ENCODE measurements around the gene EEF1E1. TPM values are rescaled to one million over a fixed set of nuclear protein-coding genes. Genes with fewer than 3 reads are reported as not detected.

Gene EEF1E1
- total and polyA plus RNA-seq, 2 donors, result 21.6 to 28.2 TPM

- H3K4me3 ChIP-seq (ENCODE audit: low read depth, low read length), result no peak overlapping the region
- H3K36me3 ChIP-seq (ENCODE audit: insufficient read depth), result no peaks in the 10 kb centered on the region
- H3K27ac ChIP-seq (ENCODE audit: low read depth), result no peak overlapping the region
- H3K4me1 ChIP-seq (ENCODE audit: insufficient read depth), result no peaks in the 10 kb centered on the region
- DNase-seq (ENCODE audit: extremely low spot score), result no peak
- 74% methylated on average over 13 of the region's 13 CpGs for WGBS
Measured at GRCh38 chr6:8108759-8109539, 6.6 kb upstream of the EEF1E1 start.

GRCh38 chr6:8108031-8108660 is 5.8 kb upstream of the EEF1E1 start:
- Histone ChIP-seq H3K27ac (ENCODE audit: low read depth) (no peak overlapping the region), H3K4me3 (ENCODE audit: low read depth, low read length) (no peak overlapping the region), H3K36me3 (ENCODE audit: insufficient read depth) (no peaks in the 10 kb centered on the region), H3K4me1 (ENCODE audit: insufficient read depth) (no peaks in the 10 kb centered on the region)
- 64% methylated on average over 4 of the region's 4 CpGs for WGBS
- DNase-seq (ENCODE audit: extremely low spot score), result no peak

GRCh38 chr6:8105791-8106190 is 3.4 kb upstream of the EEF1E1 start:
- DNase-seq (ENCODE audit: extremely low spot score), result no peak
- no peak overlapping the region for H3K4me3 ChIP-seq (ENCODE audit: low read depth, low read length)
- no peaks in the 10 kb centered on the region for H3K4me1 ChIP-seq (ENCODE audit: insufficient read depth)
- no peaks in the 10 kb centered on the region for H3K36me3 ChIP-seq (ENCODE audit: insufficient read depth)
- no peak overlapping the region for H3K27ac ChIP-seq (ENCODE audit: low read depth)

DNA sequence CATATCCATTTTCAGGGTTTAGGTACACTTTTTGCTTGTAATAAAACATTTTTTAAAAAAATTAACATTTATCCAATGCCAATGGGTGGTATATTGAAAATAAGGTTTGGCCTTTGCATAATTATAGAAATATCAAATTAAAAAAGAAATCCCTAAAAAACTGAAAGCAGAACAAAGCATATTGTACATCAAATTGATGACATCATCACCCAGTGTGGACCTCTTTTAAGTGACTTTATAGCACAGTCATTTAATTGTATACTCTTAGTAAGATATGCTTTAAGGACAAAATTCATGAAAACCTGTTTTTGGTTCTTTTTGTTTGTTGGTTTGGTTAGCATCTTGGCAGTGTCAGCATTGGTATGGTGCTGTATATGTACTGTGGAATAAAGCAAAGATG is 1.4 kb upstream of the EEF1E1 start:
- Histone ChIP-seq H3K4me3 (ENCODE audit: low read depth, low read length) (no peak overlapping the region), H3K36me3 (ENCODE audit: insufficient read depth) (no peaks in the 10 kb centered on the region), H3K27ac (ENCODE audit: low read depth) (no peak overlapping the region), H3K4me1 (ENCODE audit: insufficient read depth) (no peaks in the 10 kb centered on the region)
- DNase-seq (ENCODE audit: extremely low spot score), result no peak

GRCh38 chr6:8100159-8100854 is 2.0 kb downstream of the EEF1E1 start:
- Histone ChIP-seq H3K4me1 (ENCODE audit: insufficient read depth) (no peaks in the 10 kb centered on the region), H3K4me3 (ENCODE audit: low read depth, low read length) (no peak overlapping the region), H3K36me3 (ENCODE audit: insufficient read depth) (peaks cover 2% of the 10 kb centered on the region), H3K27ac (ENCODE audit: low read depth) (no peak overlapping the region)
- WGBS, result 91% methylated on average over 8 of the region's 8 CpGs
- no peak for DNase-seq (ENCODE audit: extremely low spot score)

- no peak for DNase-seq (ENCODE audit: extremely low spot score)
- Histone ChIP-seq H3K36me3 (ENCODE audit: insufficient read depth) (peaks cover 3% of the 10 kb centered on the region), H3K4me1 (ENCODE audit: insufficient read depth) (no peaks in the 10 kb centered on the region), H3K27ac (ENCODE audit: low read depth) (no peak overlapping the region), H3K4me3 (ENCODE audit: low read depth, low read length) (no peak overlapping the region)
- 97% methylated on average over 3 of the region's 3 CpGs for WGBS
Measured at GRCh38 chr6:8090650-8091049, 11.7 kb downstream of the EEF1E1 start.

DNA sequence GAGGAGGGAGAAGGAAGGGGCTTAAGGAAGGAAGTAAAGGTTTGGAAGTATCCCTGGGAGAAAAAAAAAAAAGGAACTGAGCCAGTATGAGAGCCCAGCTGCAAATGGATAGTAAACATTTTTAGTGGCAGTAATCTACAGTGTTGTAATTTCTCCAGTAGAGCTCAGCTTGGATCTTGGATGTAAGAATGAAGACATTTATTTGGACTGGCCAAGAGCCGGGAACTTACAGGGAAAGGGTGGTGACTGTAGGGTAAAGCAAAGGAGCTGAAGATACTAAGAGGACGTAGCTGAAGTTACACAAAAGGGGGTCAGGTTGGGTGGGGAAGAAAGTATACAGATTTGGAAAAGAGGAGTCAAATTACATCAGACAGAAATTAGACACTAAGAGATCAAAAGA is 13.5 kb downstream of the EEF1E1 start:
- Histone ChIP-seq H3K27ac (ENCODE audit: low read depth) (no peak overlapping the region), H3K36me3 (ENCODE audit: insufficient read depth) (peaks cover 3% of the 10 kb centered on the region), H3K4me1 (ENCODE audit: insufficient read depth) (no peaks in the 10 kb centered on the region), H3K4me3 (ENCODE audit: low read depth, low read length) (no peak overlapping the region)
- DNase-seq (ENCODE audit: extremely low spot score), result no peak
- 81% methylated on average over 2 of the region's 2 CpGs for WGBS

GRCh38 chr6:8087870-8088754 is 14.2 kb downstream of the EEF1E1 start:
- Histone ChIP-seq H3K4me3 (ENCODE audit: low read depth, low read length) (no peak overlapping the region), H3K27ac (ENCODE audit: low read depth) (no peak overlapping the region), H3K4me1 (ENCODE audit: insufficient read depth) (no peaks in the 10 kb centered on the region), H3K36me3 (ENCODE audit: insufficient read depth) (peaks cover 3% of the 10 kb centered on the region)
- no peak for DNase-seq (ENCODE audit: extremely low spot score)
- WGBS, result 98% methylated on average over 5 of the region's 5 CpGs

GRCh38 chr6:8086755-8087306 is 15.5 kb downstream of the EEF1E1 start:
- DNase-seq (ENCODE audit: extremely low spot score), result no peak
- Histone ChIP-seq H3K4me3 (ENCODE audit: low read depth, low read length) (no peak overlapping the region), H3K4me1 (ENCODE audit: insufficient read depth) (no peaks in the 10 kb centered on the region), H3K27ac (ENCODE audit: low read depth) (no peak overlapping the region), H3K36me3 (ENCODE audit: insufficient read depth) (peaks cover 3% of the 10 kb centered on the region)
- 92% methylated on average over 9 of the region's 9 CpGs for WGBS

DNA sequence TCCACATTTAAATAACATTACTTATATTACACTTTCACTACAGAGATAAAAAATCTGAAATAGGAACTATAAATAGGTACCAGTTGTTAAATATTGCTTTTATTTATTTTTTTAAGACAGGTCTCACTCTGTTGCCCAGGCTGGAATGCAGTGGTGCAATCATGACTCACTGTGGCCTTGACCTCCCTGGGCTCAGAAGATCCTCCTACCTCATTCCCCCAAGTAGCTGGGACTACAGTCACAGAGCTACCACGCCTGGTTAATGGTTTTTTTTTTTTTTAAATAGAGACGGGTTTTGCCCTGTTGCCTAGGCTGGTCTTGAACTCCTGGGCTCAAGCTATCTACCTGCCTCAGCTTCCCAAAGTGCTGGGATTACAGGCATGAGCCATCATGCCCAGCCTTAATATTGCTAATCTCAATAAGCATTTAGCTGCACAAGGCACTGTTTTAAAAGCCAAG is 17.3 kb downstream of the EEF1E1 start:
- 60% methylated on average over 2 of the region's 2 CpGs for WGBS
- Histone ChIP-seq H3K4me1 (ENCODE audit: insufficient read depth) (no peaks in the 10 kb centered on the region), H3K4me3 (ENCODE audit: low read depth, low read length) (no peak overlapping the region), H3K27ac (ENCODE audit: low read depth) (no peak overlapping the region), H3K36me3 (ENCODE audit: insufficient read depth) (peaks cover 3% of the 10 kb centered on the region)
- no peak for DNase-seq (ENCODE audit: extremely low spot score)

- DNase-seq (ENCODE audit: extremely low spot score), result no peak
- peak overlapping the region; percentile 23 for H3K27ac ChIP-seq (ENCODE audit: low read depth)
- no peaks in the 10 kb centered on the region for H3K4me1 ChIP-seq (ENCODE audit: insufficient read depth)
- no peak overlapping the region for H3K4me3 ChIP-seq (ENCODE audit: low read depth, low read length)
- H3K36me3 ChIP-seq (ENCODE audit: insufficient read depth), result peaks cover 3% of the 10 kb centered on the region
- 63% methylated on average over 4 of the region's 4 CpGs for WGBS
Measured at GRCh38 chr6:8084586-8084985, 17.8 kb downstream of the EEF1E1 start.

DNA sequence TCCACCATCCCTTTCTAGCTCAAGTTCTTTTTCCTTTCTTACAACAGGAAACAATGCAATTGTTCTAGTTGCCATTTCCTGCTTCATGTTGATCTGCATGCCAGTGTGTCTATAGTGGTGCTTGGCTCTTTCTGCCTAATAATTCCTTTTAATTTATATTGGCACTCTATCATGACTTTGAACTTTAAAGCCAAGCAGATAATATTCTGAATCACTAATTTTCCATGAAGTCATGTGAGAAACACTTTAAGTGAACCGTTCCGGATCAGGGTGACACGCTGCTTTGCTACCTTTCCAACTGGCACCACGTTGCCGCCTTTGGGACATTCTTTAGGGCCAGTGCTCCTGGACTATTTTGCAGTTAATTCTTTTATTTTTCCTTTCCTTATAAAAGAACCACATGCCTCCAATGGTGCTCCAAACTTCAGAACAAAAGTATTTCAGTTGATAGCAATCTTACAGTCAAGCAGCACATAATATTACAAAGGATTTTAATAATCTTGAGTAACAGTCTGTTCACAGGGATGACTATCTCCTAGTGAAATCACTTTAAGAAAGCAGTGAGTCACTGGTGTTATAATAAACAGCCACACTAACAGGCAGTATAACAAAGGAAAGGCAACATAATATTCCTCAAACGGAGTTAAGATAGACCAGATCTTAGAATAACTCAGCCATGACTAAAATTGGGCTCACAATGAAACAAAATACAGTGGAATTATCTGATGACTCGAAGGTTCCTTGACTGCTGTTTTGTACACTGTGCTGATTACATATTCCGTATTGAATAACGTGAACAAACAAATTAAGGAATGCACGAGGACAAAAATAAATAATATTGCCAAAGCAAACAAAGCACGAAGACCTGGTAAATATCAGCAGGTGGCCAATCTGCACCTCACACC is 19.1 kb downstream of the EEF1E1 start:
- no peaks in the 10 kb centered on the region for H3K4me1 ChIP-seq (ENCODE audit: insufficient read depth)

More for the DNA sequence above, 19.1 kb downstream of the EEF1E1 start:
- Histone ChIP-seq H3K4me3 (ENCODE audit: low read depth, low read length) (no peak overlapping the region), H3K27ac (ENCODE audit: low read depth) (no peak overlapping the region), H3K36me3 (ENCODE audit: insufficient read depth) (no peaks in the 10 kb centered on the region)
- no peak for DNase-seq (ENCODE audit: extremely low spot score)
- 70% methylated on average over 11 of the region's 11 CpGs for WGBS

All from urinary bladder (tissue), 4 donors.